ENCODE measurements around the gene DPF3.

Gene DPF3

DNA sequence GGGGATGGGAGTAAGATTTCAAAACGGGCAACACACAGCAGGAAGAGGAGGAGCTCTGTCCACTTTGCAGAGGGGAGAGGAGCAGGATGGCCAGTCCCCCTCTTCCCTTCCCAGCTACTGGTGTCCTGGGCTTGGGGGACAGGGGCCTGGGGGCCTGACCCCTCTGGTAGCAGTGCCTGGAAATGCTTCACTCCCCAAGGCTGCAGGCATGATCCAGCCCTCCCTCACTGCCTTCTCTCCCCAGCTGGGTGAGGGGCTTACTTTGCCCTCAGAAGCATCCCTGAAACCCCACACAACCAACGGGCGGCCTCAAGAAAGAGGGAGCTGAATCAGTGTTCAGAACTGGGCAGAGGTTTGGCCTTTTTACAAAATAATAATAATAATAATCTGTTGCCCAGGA lies 279.5 kb downstream of the DPF3 start:
- no peak for DNase-seq (ENCODE audit: low read depth)

GRCh38 chr14:72613975-72614319 lies 280.0 kb downstream of the DPF3 start:
- DNase-seq (ENCODE audit: low read depth): no peak

GRCh38 chr14:72613231-72613974 lies 280.5 kb downstream of the DPF3 start:
- no peak for DNase-seq (ENCODE audit: low read depth)

DNA sequence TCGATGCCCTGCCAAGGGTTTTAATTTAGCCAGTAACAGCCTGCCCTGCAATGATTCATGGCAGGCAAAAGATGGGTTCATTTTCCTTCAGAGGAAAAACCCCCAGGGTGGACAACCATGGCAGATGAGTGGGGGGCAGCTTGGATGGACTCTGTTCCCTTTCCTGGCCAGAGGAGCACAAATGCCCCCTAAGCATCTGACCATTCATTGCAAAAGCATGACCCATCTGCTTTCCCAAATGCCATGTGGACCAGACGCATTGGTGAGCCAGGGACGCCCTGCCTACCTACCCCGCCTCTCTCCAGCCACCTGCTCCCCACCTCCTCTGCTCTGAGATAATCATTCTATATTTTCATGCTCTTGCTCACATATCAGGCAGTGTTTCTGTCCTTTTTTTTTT lies 281.9 kb downstream of the DPF3 start:
- no peak for DNase-seq (ENCODE audit: low read depth)

GRCh38 chr14:72611506-72611905 lies 282.4 kb downstream of the DPF3 start:
- no peak for DNase-seq (ENCODE audit: low read depth)

- no peak for DNase-seq (ENCODE audit: low read depth)
Measured at GRCh38 chr14:72610831-72611200, 283.1 kb downstream of the DPF3 start.

DNA sequence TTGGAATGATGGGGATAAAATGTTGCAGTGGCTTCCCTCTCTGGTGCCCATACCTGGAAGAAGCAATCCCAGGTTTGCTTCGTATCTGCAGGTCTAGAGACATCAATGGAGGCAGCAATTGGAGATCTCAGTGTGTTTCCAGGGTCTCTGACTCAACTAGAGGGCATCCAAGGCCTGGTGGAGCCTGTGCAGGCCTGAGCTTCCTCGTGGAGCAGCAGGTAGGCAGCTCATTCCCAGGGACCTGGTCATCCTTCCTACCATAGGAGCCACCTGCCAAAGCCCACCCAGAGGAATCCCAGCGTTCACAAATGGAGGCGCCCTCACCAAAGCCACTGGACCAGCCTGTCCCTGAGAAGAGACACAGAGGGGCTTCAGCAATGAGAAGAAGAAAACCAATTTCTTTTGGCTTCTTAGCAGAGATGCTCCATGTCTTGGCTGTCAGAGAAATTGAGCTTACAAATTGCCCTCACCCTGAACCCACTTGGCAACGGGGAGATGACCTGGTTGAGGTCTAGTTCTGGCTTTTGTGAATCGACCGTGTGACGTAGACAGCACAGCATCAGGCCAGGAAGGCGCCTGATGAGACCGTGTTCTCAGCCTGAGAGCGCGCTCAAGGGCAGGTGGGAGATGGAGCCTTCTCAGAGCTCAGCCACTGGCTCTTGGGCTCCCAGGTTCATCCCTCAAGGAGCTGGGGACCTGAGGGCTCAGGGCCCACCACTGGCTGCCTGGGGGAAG lies 283.6 kb downstream of the DPF3 start:
- no peak for DNase-seq (ENCODE audit: low read depth)

- no peak for DNase-seq (ENCODE audit: low read depth)
Measured at GRCh38 chr14:72609205-72609916, 284.5 kb downstream of the DPF3 start.

- no peak for DNase-seq (ENCODE audit: low read depth)
Measured at GRCh38 chr14:72608391-72609204, 285.3 kb downstream of the DPF3 start.

- DNase-seq (ENCODE audit: low read depth): no peak
Measured at GRCh38 chr14:72607386-72608130, 286.3 kb downstream of the DPF3 start.

DNA sequence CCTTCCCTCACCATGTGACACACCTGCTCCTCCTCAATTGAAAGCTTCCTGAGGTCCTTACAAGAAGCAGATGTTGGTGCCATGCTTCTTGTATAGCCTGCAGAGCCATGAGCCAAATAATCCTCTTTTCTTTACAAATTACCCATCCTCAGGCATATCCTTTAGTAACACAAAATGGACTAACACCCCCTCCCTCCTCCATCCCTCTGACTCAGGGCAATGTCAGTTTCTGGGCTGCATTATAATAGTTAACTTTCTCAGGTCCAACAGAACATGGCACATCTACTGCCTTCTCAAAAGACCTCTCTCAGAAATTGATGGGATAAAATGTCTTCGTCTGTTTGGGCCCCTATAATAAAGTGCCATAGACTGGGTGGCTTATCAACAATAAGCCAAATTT lies 287.0 kb downstream of the DPF3 start:
- no peak for DNase-seq (ENCODE audit: low read depth)

DNA sequence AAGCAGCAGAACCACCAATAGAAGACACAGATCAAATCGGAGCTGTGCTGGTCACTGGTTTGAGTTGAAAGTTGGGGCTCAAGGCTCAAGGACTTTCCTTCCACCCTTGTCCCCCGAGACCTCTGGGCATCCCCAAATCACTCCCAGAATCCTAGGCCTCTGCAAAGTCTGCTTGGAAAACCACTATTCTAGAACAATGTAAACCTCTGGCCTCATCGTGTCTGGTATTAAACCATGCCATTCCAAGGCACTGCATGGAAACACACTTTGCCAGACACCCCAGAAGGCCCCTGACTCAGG lies 288.0 kb downstream of the DPF3 start:
- DNase-seq (ENCODE audit: low read depth): no peak

DNA sequence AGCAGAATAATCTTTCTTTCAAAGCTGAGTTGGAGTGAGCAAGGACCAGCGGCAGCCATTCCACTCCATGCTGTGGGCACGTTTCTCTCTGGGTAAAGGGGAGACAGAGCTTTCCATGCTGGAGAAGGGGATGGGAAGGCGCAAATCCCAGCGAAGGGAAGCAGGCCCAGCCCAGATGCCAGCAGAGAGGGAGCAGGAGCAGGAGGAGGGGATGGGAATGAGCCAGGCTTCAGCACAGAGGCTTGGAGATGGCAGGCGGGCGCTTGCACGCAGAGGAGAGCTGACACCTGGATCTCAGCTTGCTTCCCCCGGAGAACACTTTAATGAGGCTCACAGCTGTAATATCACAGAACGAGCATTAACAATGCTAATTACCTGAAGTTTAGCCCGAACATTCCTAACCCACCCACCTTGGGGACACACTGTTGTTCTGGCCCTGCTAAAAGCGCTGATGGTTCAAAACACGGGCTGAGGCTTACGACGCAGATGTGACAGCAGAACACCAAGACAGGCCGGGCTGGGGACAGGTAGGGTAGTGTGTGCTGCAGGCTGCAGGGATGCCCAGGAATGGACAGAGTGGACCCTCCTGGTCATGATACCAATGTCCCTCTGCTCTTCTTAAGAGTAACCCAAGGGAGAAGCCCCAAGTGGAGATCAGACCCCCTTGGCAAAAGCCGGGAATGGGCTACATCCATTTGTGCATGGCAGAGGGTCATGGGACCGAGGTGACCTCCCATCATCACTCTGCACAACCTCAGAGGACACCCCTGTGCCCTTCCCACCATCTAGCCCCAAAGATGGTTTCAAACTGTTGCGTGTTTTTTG lies 288.6 kb downstream of the DPF3 start:
- no peak for DNase-seq (ENCODE audit: low read depth)

DNA sequence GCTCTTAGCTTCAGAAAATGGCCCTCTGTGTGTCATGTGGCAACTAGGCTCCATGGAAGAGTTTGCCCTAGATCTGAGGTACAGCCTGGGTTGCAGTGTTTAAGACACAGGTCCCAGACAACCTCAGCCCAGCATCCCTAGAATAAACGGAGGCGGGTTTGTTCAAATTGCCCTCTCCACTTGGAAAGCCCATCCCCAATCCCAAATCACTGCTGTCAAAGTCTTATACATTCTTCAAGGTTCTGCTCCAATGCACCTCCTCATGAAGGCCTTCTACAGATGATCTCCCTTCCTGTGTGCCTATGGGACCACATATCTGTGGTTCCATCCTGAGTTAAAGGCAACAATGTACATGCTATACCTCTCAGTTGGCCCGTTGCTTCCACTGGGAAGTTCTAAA lies 289.8 kb downstream of the DPF3 start:
- no peak for DNase-seq (ENCODE audit: low read depth)

- no peak for DNase-seq (ENCODE audit: low read depth)
Measured at GRCh38 chr14:72603639-72604038, 290.3 kb downstream of the DPF3 start.

DNA sequence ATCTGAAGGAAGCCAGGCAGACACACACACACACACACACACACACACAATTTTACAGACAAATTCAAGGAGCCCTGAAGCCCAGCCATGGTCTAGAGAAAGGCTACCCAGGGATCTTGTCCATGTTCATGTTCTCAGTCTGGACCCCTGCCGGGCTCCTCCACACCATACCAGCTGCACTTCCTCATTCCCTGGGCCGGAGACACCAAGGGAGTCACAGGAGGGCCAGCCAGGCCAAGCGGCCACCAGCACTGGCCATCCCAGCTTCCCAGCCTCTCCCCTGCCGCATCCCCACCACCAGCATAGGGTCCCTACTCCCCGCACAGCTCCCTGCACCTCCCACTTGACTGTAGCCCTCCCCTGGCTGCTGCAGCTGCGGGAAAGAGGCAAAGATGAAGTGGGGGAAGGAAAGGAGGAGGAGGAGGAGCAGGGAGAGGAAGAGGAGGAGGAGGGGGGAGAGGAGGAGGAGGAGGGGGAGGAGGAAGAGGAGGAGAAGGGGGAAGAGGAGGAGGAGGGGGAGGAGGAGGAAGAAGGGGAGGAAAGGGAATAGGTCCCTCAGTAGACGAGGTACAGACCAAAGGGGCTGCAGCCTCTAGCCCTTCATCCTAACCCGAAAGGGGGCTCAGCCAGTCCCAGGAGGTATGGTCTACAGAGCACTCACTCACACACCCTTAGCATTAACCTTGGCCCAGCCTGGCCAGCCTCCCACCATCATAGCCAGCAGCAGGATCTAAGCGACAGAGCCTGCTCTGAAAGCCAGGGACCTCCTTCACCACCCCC lies 293.2 kb downstream of the DPF3 start:
- no peak for DNase-seq (ENCODE audit: low read depth)

- no peak for DNase-seq (ENCODE audit: low read depth)
Measured at GRCh38 chr14:72599579-72600470, 294.1 kb downstream of the DPF3 start.

GRCh38 chr14:72598306-72598705 lies 295.6 kb downstream of the DPF3 start:
- no peak for DNase-seq (ENCODE audit: low read depth)
